GM03348 (cell line): ENCODE results near the gene EMB.
A peak's percentile ranks its signal among the peaks of the same experiment; 100 is the strongest.
"Not testable (repeated sequence)": the region's sequence is repeated elsewhere in the genome, so short reads cannot be mapped to it uniquely, and the experiment has no call there.

Source experiments
- DNase-seq: peaks from one replicate; pipeline ENCODE4 v3.0.0; 2012; ENCODE audit warnings: low spot score

Gene EMB

GRCh38 chr5:50440651-50441492, at the start of gene EMB:
EMB (minus strand) TSS chr5:50441288; CDS start chr5:50441151, 137 bp downstream.
- peak; percentile 5 for DNase-seq

GRCh38 chr5:50489491-50489890, 48.4 kb upstream of the EMB start:
- DNase-seq: not testable (repeated sequence)

- DNase-seq: not testable (repeated sequence)
Observed at GRCh38 chr5:50478790-50479189, 37.7 kb upstream of the EMB start.

- DNase-seq: no peak
Observed at GRCh38 chr5:50476549-50476948, 35.5 kb upstream of the EMB start.

GRCh38 chr5:50465015-50465414, 23.9 kb upstream of the EMB start:
- not testable (repeated sequence) for DNase-seq

GRCh38 chr5:50463726-50464125, 22.6 kb upstream of the EMB start:
- no peak for DNase-seq

- no peak for DNase-seq
Observed at GRCh38 chr5:50463047-50463446, 22.0 kb upstream of the EMB start.

GRCh38 chr5:50462579-50462978, 21.5 kb upstream of the EMB start:
- DNase-seq: not testable (repeated sequence)

GRCh38 chr5:50458372-50458771, 17.3 kb upstream of the EMB start:
- DNase-seq: not testable (repeated sequence)

GRCh38 chr5:50449241-50449640, 8.2 kb upstream of the EMB start:
- DNase-seq: not testable (repeated sequence)

- DNase-seq: no peak
Observed at GRCh38 chr5:50447941-50448340, 6.9 kb upstream of the EMB start.

GRCh38 chr5:50447228-50447627, 6.1 kb upstream of the EMB start:
- no peak for DNase-seq

- no peak for DNase-seq
Observed at GRCh38 chr5:50445296-50445949, 4.3 kb upstream of the EMB start.

GRCh38 chr5:50442559-50443539, 1.8 kb upstream of the EMB start:
- not testable (repeated sequence) for DNase-seq

- DNase-seq: no peak
Observed at GRCh38 chr5:50441493-50441955, 436 bp upstream of the EMB start.

- DNase-seq: no peak
Observed at GRCh38 chr5:50439221-50439620, 1.9 kb downstream of the EMB start.

GRCh38 chr5:50438060-50438459, 3.0 kb downstream of the EMB start:
- not testable (repeated sequence) for DNase-seq

GRCh38 chr5:50435168-50435567, 5.9 kb downstream of the EMB start:
- no peak for DNase-seq

GRCh38 chr5:50431133-50431904, 9.8 kb downstream of the EMB start:
- not testable (repeated sequence) for DNase-seq

GRCh38 chr5:50423100-50423799, 17.8 kb downstream of the EMB start:
- not testable (repeated sequence) for DNase-seq
